Measurements from ENCODE around the gene ARPC1B.
"Not testable (repeated sequence)": the region's sequence is repeated elsewhere in the genome, so short reads cannot be mapped to it uniquely, and the experiment has no call there.

ARPC1B gene

GRCh38 chr7:99331002-99331401, 43.5 kb upstream of the ARPC1B start:
- Histone ChIP-seq H3K4me3 (ENCODE audit: low read depth, low read length) (no peak overlapping the region), H3K9me3 (ENCODE audit: severe bottlenecking) (no peaks in the 10 kb centered on the region), H3K27me3 (ENCODE audit: insufficient read depth, low read depth, severe bottlenecking) (no peaks in the 10 kb centered on the region), H3K27ac (no peak overlapping the region), H3K36me3 (peaks cover 60% of the 10 kb centered on the region)
- DNase-seq = no peak
- TF ChIP-seq CTCF (IDR thresholded peaks at IDR 0.05; ENCODE audit: low read depth, low read length) = no peak

GRCh38 chr7:99339595-99339994, 34.9 kb upstream of the ARPC1B start:
- Histone ChIP-seq H3K9me3 (ENCODE audit: severe bottlenecking) (no peaks in the 10 kb centered on the region), H3K36me3 (peaks cover 83% of the 10 kb centered on the region), H3K4me3 (ENCODE audit: low read depth, low read length) (no peak overlapping the region), H3K27me3 (ENCODE audit: insufficient read depth, low read depth, severe bottlenecking) (no peaks in the 10 kb centered on the region), H3K27ac (no peak overlapping the region)
- no peak for TF ChIP-seq CTCF (IDR thresholded peaks at IDR 0.05; ENCODE audit: low read depth, low read length)
- DNase-seq = no peak

- no peak for TF ChIP-seq CTCF (IDR thresholded peaks at IDR 0.05; ENCODE audit: low read depth, low read length)
- Histone ChIP-seq H3K4me3 (ENCODE audit: low read depth, low read length) (no peak overlapping the region), H3K9me3 (ENCODE audit: severe bottlenecking) (no peaks in the 10 kb centered on the region), H3K27me3 (ENCODE audit: insufficient read depth, low read depth, severe bottlenecking) (no peaks in the 10 kb centered on the region), H3K27ac (no peak overlapping the region), H3K36me3 (peaks cover 79% of the 10 kb centered on the region)
- DNase-seq = no peak
These were observed 33.9 kb upstream of the ARPC1B start for GRCh38 chr7:99340659-99341058.

- Histone ChIP-seq H3K27ac (no peak overlapping the region), H3K27me3 (ENCODE audit: insufficient read depth, low read depth, severe bottlenecking) (no peaks in the 10 kb centered on the region), H3K36me3 (peaks cover 80% of the 10 kb centered on the region), H3K9me3 (ENCODE audit: severe bottlenecking) (no peaks in the 10 kb centered on the region), H3K4me3 (ENCODE audit: low read depth, low read length) (no peak overlapping the region)
- no peak for TF ChIP-seq CTCF (IDR thresholded peaks at IDR 0.05; ENCODE audit: low read depth, low read length)
- DNase-seq = no peak
These were observed 30.4 kb upstream of the ARPC1B start for GRCh38 chr7:99344061-99344647.

GRCh38 chr7:99350641-99351040, 23.9 kb upstream of the ARPC1B start:
- not testable (repeated sequence) for H3K27ac ChIP-seq; H3K4me3 ChIP-seq (ENCODE audit: low read depth, low read length); H3K9me3 ChIP-seq (ENCODE audit: severe bottlenecking); DNase-seq; H3K27me3 ChIP-seq (ENCODE audit: insufficient read depth, low read depth, severe bottlenecking)
- peaks cover 86% of the 10 kb centered on the region for H3K36me3 ChIP-seq

GRCh38 chr7:99352247-99352646, 22.3 kb upstream of the ARPC1B start:
- no peak for DNase-seq
- Histone ChIP-seq H3K9me3 (ENCODE audit: severe bottlenecking) (no peaks in the 10 kb centered on the region), H3K4me3 (ENCODE audit: low read depth, low read length) (no peak overlapping the region), H3K27ac (no peak overlapping the region), H3K36me3 (peaks cover 85% of the 10 kb centered on the region), H3K27me3 (ENCODE audit: insufficient read depth, low read depth, severe bottlenecking) (no peaks in the 10 kb centered on the region)
- TF ChIP-seq CTCF (IDR thresholded peaks at IDR 0.05; ENCODE audit: low read depth, low read length) = no peak
